ENCODE measurements around the gene LDLRAD4.
"Not testable (repeated sequence)": the region's sequence is repeated elsewhere in the genome, so short reads cannot be mapped to it uniquely, and the experiment has no call there.

Gene LDLRAD4

GRCh38 chr18:13253786-13254688 lies 35.5 kb downstream of the LDLRAD4 start:
- no peak for FAIRE-seq

- no peak for FAIRE-seq
These were observed 36.7 kb downstream of the LDLRAD4 start for GRCh38 chr18:13254971-13255927.

GRCh38 chr18:13256444-13257305 lies 38.1 kb downstream of the LDLRAD4 start:
- FAIRE-seq: no peak

GRCh38 chr18:13257361-13257980 lies 38.9 kb downstream of the LDLRAD4 start:
- no peak for FAIRE-seq

- FAIRE-seq: no peak
These were observed 40.4 kb downstream of the LDLRAD4 start for GRCh38 chr18:13258921-13259320.

- no peak for FAIRE-seq
These were observed 41.1 kb downstream of the LDLRAD4 start for GRCh38 chr18:13259701-13260100.

- no peak for FAIRE-seq
These were observed 41.8 kb downstream of the LDLRAD4 start for GRCh38 chr18:13260197-13260934.

- no peak for FAIRE-seq
These were observed 42.5 kb downstream of the LDLRAD4 start for GRCh38 chr18:13260935-13261640.

GRCh38 chr18:13261661-13262357 lies 43.2 kb downstream of the LDLRAD4 start:
- no peak for FAIRE-seq

GRCh38 chr18:13262358-13262680 lies 43.8 kb downstream of the LDLRAD4 start:
- not testable (repeated sequence) for FAIRE-seq

GRCh38 chr18:13262839-13263691 lies 44.5 kb downstream of the LDLRAD4 start:
- no peak for FAIRE-seq

GRCh38 chr18:13264091-13265007 lies 45.8 kb downstream of the LDLRAD4 start:
- no peak for FAIRE-seq

- no peak for FAIRE-seq
These were observed 46.7 kb downstream of the LDLRAD4 start for GRCh38 chr18:13265008-13265910.

GRCh38 chr18:13265911-13266217 lies 47.3 kb downstream of the LDLRAD4 start:
- FAIRE-seq: no peak

GRCh38 chr18:13266218-13267100 lies 47.9 kb downstream of the LDLRAD4 start:
- FAIRE-seq: no peak

GRCh38 chr18:13267431-13267873 lies 48.9 kb downstream of the LDLRAD4 start:
- no peak for FAIRE-seq

Measured in G401.6 (cell line).